Ureter (tissue), 1 donor: Measurements from ENCODE around the gene LGI4. TPM values are rescaled to one million over a fixed set of nuclear protein-coding genes. Genes with fewer than 3 reads are reported as not detected.

Experiments
- DNase-seq: peaks from one replicate; pipeline ENCODE4 v3.0.0-alpha.2; 2020; ENCODE audit warnings: low spot score
- total RNA-seq: library from RNA; stranded (reverse); gene quantifications from one replicate; pipeline ENCODE4 v1.2.4, GENCODE V29; 2023
- donor health status: DM: yes; HTN: yes; CAD: no.

LGI4 gene
- total RNA-seq, 1 donor from 2014 or later, result 15.5 TPM

DNA sequence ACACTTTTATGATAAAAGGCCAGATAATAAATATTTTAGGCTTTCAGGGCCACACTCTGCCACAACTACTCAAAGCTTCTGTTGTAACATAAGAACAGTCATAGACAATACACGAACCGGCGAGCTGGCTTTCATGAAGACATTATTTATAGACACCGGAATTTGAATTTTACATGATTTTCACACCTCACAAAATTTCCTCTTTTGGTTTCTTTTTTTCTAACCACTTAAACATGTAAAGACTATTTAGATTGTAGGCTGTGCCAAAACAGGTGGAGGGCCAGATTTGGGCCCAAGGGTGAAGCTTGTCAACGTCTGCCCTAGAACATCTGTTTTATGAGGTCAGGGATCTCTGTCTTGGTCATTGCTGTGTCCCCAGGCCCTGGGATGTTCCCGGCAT, 48.9 kb downstream of the LGI4 start:
- DNase-seq, result no peak

GRCh38 chr19:35084509-35084762, 50.4 kb downstream of the LGI4 start:
- DNase-seq, result no peak

DNA sequence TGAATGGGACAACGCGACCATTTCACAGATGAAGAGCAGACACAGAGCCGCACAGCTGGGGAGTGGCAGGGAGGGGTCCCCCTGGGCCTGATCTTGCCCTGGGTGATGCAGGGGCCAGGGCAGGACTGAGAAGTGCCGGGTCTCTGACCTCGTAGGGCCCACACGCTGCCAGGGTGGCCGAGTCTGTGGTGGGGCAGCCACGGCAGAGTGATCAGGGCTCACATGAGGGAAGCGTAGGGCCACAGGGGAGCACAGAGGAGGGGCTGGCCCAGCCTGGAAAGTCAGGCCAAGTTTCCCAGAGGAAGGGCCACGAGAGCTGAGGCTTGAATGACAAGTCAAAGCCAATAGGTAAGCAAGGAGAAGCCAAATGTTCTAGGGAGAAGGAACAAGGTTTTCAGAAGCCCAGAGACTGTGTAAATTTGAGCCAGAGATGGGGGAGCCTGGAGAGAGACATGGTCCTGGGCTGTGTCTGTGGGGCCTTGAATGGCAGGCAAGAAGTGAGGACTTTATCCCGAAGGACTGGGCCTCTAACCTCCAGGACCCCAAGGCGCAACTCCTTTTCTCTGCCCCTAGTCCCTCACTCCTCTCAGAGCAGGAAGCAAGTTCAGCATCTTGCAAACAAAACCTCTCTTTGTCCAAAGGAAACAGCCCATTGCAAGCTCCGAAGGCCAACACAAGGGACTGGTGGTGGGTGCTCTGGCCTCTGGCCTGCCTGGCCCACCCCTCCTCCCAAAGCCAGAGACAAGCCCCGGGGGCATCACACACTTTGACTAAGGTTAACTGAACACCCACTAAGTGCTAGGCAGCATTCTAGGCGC, 51.0 kb downstream of the LGI4 start:
- DNase-seq, result no peak

DNA sequence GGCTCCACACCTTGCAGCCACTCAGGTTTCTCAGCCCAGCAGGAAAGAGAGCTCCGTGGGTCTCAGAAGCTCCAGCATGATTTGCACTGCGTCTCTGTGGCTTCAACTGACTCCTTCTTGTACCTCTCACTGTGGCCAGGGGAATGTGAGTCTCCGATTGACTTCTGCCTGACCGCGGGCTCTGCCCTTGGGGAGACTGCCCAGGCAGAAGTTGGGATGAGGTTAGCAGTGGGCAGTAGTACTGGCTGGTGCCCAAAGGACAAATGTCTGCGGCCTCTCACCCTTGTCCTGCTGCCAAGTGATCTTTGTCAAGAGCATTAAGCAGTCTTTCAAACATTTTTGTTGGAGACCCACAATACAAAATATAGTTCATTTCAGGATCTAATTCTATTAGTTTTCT, 53.7 kb downstream of the LGI4 start:
- no peak for DNase-seq

DNA sequence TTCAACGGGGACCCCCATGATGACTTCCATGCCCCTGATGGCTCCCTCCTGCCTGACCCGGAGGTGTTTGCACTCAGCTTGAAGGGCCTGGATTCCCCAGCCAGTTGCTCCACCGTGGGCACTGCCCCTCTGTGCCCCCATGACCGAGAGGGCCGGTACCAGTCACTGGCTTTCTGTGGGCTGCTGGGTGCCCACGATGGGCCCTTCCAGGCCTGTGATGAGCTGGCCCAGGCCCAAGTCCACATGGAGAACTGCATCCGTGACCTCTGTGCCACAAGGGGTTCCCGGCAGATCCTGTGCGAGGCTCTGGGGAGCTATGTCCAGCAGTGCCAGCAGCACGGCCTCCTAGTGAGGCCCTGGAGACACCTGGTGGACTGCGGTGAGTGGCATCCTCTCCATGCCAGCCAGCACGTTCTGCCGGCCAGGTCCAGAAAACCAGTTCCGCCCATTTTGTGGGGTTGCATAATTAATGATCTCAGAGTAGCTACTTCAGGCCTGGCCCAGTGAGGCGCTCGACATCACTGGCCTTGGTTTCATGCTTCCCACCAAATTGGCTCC, 54.2 kb downstream of the LGI4 start:
- DNase-seq, result no peak

- DNase-seq, result no peak
These were observed 55.0 kb downstream of the LGI4 start for GRCh38 chr19:35079826-35080225.

DNA sequence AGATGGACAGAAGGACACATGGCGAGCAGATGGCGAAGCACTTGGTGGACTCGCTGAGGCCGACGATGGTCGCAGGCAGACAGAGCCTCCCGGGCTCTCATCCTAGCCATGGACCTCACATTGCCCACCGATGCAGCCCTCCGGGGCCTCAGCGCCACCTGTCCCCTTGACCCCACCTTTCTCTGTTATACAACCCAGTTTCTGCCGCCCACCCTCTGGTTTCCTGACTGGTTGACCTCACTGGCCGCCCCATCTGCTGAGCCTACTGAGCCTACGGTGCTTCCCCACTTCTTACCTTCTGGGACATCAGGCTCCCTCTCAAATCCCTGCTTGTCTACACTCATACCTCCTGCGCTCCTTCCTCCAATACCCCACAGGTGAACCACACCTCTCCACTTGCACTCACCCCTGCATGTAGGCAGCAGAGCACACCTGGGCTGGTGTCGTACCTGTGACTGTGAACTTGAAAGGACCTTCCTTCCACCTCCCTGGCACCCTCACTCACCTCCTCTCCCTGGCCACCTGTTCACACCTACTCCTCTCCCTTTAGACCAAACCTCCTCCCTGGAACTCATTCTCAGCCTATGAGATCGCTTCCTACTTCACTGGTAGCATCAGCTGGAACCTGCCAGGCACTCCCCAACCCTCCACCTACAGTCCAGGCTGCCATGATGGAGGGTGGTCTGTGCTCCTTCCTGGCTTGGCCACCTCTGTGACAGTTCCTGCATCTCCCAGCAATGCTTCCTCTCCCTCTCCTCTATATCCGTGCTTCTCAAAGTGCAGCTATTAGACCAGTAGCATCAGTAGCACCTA, 57.2 kb downstream of the LGI4 start:
- no peak for DNase-seq

GRCh38 chr19:35076657-35077056, 58.2 kb downstream of the LGI4 start:
- no peak for DNase-seq

GRCh38 chr19:35076026-35076370, 58.9 kb downstream of the LGI4 start:
- no peak for DNase-seq

DNA sequence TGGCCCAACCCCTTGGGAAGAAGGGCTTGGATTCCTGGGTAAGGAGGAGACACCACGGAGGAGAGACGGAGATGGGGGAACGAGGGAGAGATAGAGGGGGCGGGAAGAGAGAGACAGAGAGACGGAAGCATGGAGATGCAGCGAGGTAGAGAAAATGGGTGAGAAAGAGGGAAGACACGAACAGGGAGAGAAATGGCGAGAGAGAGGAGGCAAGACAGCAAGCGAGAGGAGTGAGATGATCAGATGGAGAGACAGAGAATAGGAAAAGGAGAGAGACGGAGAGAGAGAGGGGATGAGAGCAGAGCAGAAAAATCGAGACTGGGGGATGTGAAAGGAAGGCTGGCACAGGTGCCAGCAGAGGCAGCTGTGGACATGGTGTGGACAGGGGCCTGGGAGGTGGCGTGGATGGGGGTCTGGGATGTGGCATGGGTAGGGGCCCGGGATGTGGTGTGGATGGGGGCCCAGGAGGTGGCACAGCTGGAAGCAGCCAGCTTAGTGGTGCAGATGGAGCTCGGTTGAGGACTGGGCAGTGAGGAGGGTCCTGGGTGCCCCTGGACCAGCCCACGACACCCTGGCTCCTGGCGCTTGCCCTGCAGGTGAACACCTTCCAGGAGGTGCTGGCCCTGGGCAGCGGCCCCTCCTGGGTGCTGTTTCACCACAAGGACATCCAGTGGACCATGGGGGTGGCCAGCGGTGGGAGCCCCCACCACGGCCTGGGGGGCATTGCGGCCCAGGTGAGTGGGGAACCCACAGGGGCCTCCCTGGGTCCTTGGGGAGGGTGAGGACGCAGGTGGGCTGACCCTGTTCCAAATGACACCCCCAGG, 59.4 kb downstream of the LGI4 start:
- no peak for DNase-seq

Other genes starting within 250 kb of the LGI4 start
- 4.6 TPM for gene ZNF30, start 208.2 kb downstream of the LGI4 start, total RNA-seq
- 10.2 TPM for gene ZNF792, start 170.8 kb downstream of the LGI4 start, total RNA-seq
- gene GRAMD1A, start 134.7 kb downstream of the LGI4 start, total RNA-seq, result 71.3 TPM
- gene SCN1B, start 104.6 kb downstream of the LGI4 start, total RNA-seq, result 9.8 TPM
- 0.73 TPM for gene HPN, start 93.3 kb downstream of the LGI4 start, total RNA-seq
- 434 TPM for gene FXYD3, start 19.2 kb downstream of the LGI4 start, total RNA-seq
- 50.2 TPM for gene FXYD1, start 3.8 kb upstream of the LGI4 start, total RNA-seq
- gene FXYD7, start 8.2 kb upstream of the LGI4 start, total RNA-seq, result 0.62 TPM
- gene FXYD5, start 19.7 kb upstream of the LGI4 start, total RNA-seq, result 136 TPM
- gene FAM187B, start 93.7 kb upstream of the LGI4 start, total RNA-seq, result not detected
- 55.2 TPM for gene LSR, start 113.9 kb upstream of the LGI4 start, total RNA-seq
- 113 TPM for gene USF2, start 133.9 kb upstream of the LGI4 start, total RNA-seq
- 1.2 TPM for gene HAMP, start 147.5 kb upstream of the LGI4 start, total RNA-seq
- gene MAG, start 157.1 kb upstream of the LGI4 start, total RNA-seq, result not detected
- gene CD22, start 194.1 kb upstream of the LGI4 start, total RNA-seq, result 4.2 TPM
- not detected for gene FFAR1, start 212.8 kb upstream of the LGI4 start, total RNA-seq
- gene FFAR3, start 223.4 kb upstream of the LGI4 start, total RNA-seq, result not detected
- gene GPR42, start 236.0 kb upstream of the LGI4 start, total RNA-seq, result not detected